Esophagus squamous epithelium (tissue), 5 donors: ENCODE results near the gene ZNF474. TPM values are rescaled to one million over a fixed set of nuclear protein-coding genes. Genes with fewer than 3 reads are reported as not detected.

ENCODE experiments used
- DNase-seq: peaks from one replicate; lab custom pipeline; 2025; lab: John Stamatoyannopoulos, UW
- H3K27ac ChIP-seq, 4 donors: fragments of 200-600 bp; sonication (generic); one replicate each; pipeline ENCODE4 v1.5.1; 2016 to 2019; ENCODE audit warnings: mild to moderate bottlenecking in 1 of 4
- H3K27me3 ChIP-seq, 4 donors: fragments of 200-600 bp; sonication (generic); 1 replicate in 3 of 4; 2 replicates in 1 of 4; pipeline versions ENCODE4 v1.5.1 to v1.6.0; 2017 to 2021; ENCODE audit warnings: antibody characterized with exemption in 1 of 4
- H3K36me3 ChIP-seq, 3 donors: fragments of 200-600 bp; sonication (generic); one replicate each; pipeline ENCODE4 v1.5.1; 2016 to 2019
- H3K4me1 ChIP-seq, 3 donors: fragments of 200-600 bp; sonication (generic); one replicate each; pipeline ENCODE4 v1.5.1; 2017 to 2019
- H3K4me3 ChIP-seq, 4 donors: fragments of 200-600 bp; sonication (generic); 1 replicate in 3 of 4; 2 replicates in 1 of 4; pipeline ENCODE4 v1.5.1; 2016 to 2019; ENCODE audit warnings: mild to moderate bottlenecking in 2 of 4, moderate library complexity in 1 of 4
- H3K9me3 ChIP-seq, 3 donors: fragments of 200-600 bp; sonication (generic); one replicate each; pipeline ENCODE4 v1.5.1; 2016 to 2019
- CTCF ChIP-seq, 6 experiments: fragments of 450-650 bp in 4 of 6; fragments of 200-600 bp in 2 of 6; sonication (generic) in 2 of 6; IDR thresholded peaks; one replicate each; pipeline ENCODE4 v1.5.1; 2016 to 2019; ENCODE audit warnings: antibody characterized with exemption in 6 of 6, mild to moderate bottlenecking in 4 of 6, moderate library complexity in 4 of 6
- POLR2A ChIP-seq, 4 donors: fragments of 450-650 bp; IDR thresholded peaks; one replicate each; pipeline ENCODE4 v1.6.1; 2017; ENCODE audit warnings: antibody characterized with exemption in 4 of 4, mild to moderate bottlenecking in 4 of 4, moderate library complexity in 3 of 4
- WGBS, 2 donors: methylation state at CpG; one replicate each; pipeline ENCODE4 v1.1.5; 2018; 5-methylcytosine and 5-hydroxymethylcytosine counted together
- intact Hi-C: fragments of 100-400 bp; cut with DNase I; formaldehyde crosslinking; loops from one replicate; pipeline ENCODE4 v1.15.0; 2022
- total RNA-seq, 4 donors: library from RNA; depleted of rRNA; stranded (reverse); fragments of >200 nt; gene quantifications; one replicate each; pipeline ENCODE4 v1.1.0, GENCODE V29; 2016
- donor health status: DM: yes; HTN: yes; CAD: no.

Gene ZNF474
- total RNA-seq, 4 donors from 2014 or later = 0.18 to 0.57 TPM; not detected in 2

- no peak overlapping the region for H3K27ac ChIP-seq
- TF ChIP-seq POLR2A (IDR thresholded peaks at IDR 0.05) (no peak), CTCF (IDR thresholded peaks at IDR 0.05) (no peak)
- DNase-seq = no peak
- no peaks in the 10 kb centered on the region for H3K36me3 ChIP-seq
- H3K4me3 ChIP-seq = no peak overlapping the region
- H3K9me3 ChIP-seq = no peaks in the 10 kb centered on the region
- 62 to 78% methylated on average over 6 of the region's 6 CpGs for whole genome bisulfite sequencing, 2 donors
- no peaks in the 10 kb centered on the region for H3K4me1 ChIP-seq
- intact Hi-C loops = loop anchor here (10.0 kb wide), 2 partner anchors 134 to 316 kb away; partner anchors contain the start of gene SRFBP1
- H3K27me3 ChIP-seq = no peaks in the 10 kb centered on the region
Measured at GRCh38 chr5:122099060-122099790, 30.1 kb upstream of the ZNF474 start.

GRCh38 chr5:122101636-122102285 is 27.6 kb upstream of the ZNF474 start:
- no peak for DNase-seq
- intact Hi-C loops = no loop called here
- no peaks in the 10 kb centered on the region for H3K9me3 ChIP-seq
- WGBS, 2 donors = 20 to 21% methylated on average over 4 of the region's 4 CpGs
- H3K4me1 ChIP-seq = no peaks in the 10 kb centered on the region
- no peak overlapping the region for H3K4me3 ChIP-seq
- H3K27ac ChIP-seq = no peak overlapping the region
- no peak for TF ChIP-seq POLR2A (IDR thresholded peaks at IDR 0.05)
- peak in 5 of 6 experiments; percentile 42 to 66 (median 54) for TF ChIP-seq CTCF (IDR thresholded peaks at IDR 0.05)
- no peaks in the 10 kb centered on the region for H3K36me3 ChIP-seq
- H3K27me3 ChIP-seq = no peaks in the 10 kb centered on the region

GRCh38 chr5:122102825-122103224 is 26.5 kb upstream of the ZNF474 start:
- intact Hi-C loops = no loop called here
- Histone ChIP-seq H3K4me1 (peaks cover 0 to 4% (median 0%) of the 10 kb centered on the region in 3 donors), H3K4me3 (no peak overlapping the region), H3K27ac (no peak overlapping the region), H3K9me3 (no peaks in the 10 kb centered on the region), H3K36me3 (no peaks in the 10 kb centered on the region), H3K27me3 (no peaks in the 10 kb centered on the region)
- WGBS, 2 donors = 65 to 70% methylated on average over 1 of the region's 1 CpG
- no peak for DNase-seq
- no peak for TF ChIP-seq CTCF (IDR thresholded peaks at IDR 0.05)
- TF ChIP-seq POLR2A (IDR thresholded peaks at IDR 0.05) = no peak

GRCh38 chr5:122105909-122106308 is 23.4 kb upstream of the ZNF474 start:
- TF ChIP-seq POLR2A (IDR thresholded peaks at IDR 0.05) (no peak), CTCF (IDR thresholded peaks at IDR 0.05) (no peak)
- 91 to 92% methylated on average over 2 of the region's 2 CpGs for WGBS, 2 donors
- intact Hi-C loops = no loop called here
- H3K4me3 ChIP-seq = no peak overlapping the region
- H3K27me3 ChIP-seq = no peaks in the 10 kb centered on the region
- peaks cover 0 to 28% (median 0%) of the 10 kb centered on the region in 3 donors for H3K4me1 ChIP-seq
- no peaks in the 10 kb centered on the region for H3K36me3 ChIP-seq
- no peak for DNase-seq
- H3K9me3 ChIP-seq = no peaks in the 10 kb centered on the region
- H3K27ac ChIP-seq = no peak overlapping the region

GRCh38 chr5:122107016-122107415 is 22.3 kb upstream of the ZNF474 start:
- H3K4me3 ChIP-seq = no peak overlapping the region
- TF ChIP-seq POLR2A (IDR thresholded peaks at IDR 0.05) (no peak), CTCF (IDR thresholded peaks at IDR 0.05) (no peak)
- no peaks in the 10 kb centered on the region for H3K9me3 ChIP-seq
- no peak for DNase-seq
- no peaks in the 10 kb centered on the region for H3K36me3 ChIP-seq
- no peaks in the 10 kb centered on the region for H3K27me3 ChIP-seq
- 82 to 90% methylated on average over 4 of the region's 4 CpGs for WGBS, 2 donors
- peaks cover 0 to 39% (median 2%) of the 10 kb centered on the region in 3 donors for H3K4me1 ChIP-seq
- intact Hi-C loops = no loop called here
- no peak overlapping the region for H3K27ac ChIP-seq
